A172 (cell line): ENCODE data around the gene MCOLN2. TPM values are rescaled to one million over a fixed set of nuclear protein-coding genes. Genes with fewer than 3 reads are reported as not detected.

Experiments used
- DNase-seq: peaks from one replicate; pipeline ENCODE4 v3.0.0-alpha.2; 2015; ENCODE audit warnings: low spot score
- total RNA-seq: library from RNA; depleted of rRNA; stranded (reverse); fragments of >200 nt; shearing (Covaris generic); gene quantifications from 2 replicates; pipeline ENCODE4 v1.2.3, GENCODE V29; 2014; rRNA removed

MCOLN2 gene
- total RNA-seq, 1 experiment from 2014 or later: 6.9 TPM

GRCh38 chr1:84896279-84896678 is 100.6 kb downstream of the MCOLN2 start:
- DNase-seq: no peak

- no peak for DNase-seq
Observed at GRCh38 chr1:84892705-84893618, 104.0 kb downstream of the MCOLN2 start, which contains the start of gene LPAR3. Gene LPAR3 (minus strand): TSS chr1:84893206. CDS start chr1:84866120, 27,086 bp downstream.

- DNase-seq: no peak
Observed at GRCh38 chr1:84890566-84890965, 106.3 kb downstream of the MCOLN2 start.

GRCh38 chr1:84889437-84889836 is 107.5 kb downstream of the MCOLN2 start:
- no peak for DNase-seq

GRCh38 chr1:84888753-84889152 is 108.2 kb downstream of the MCOLN2 start:
- DNase-seq: no peak

GRCh38 chr1:84887261-84887934 is 109.5 kb downstream of the MCOLN2 start:
- no peak for DNase-seq

GRCh38 chr1:84885469-84885868 is 111.4 kb downstream of the MCOLN2 start:
- no peak for DNase-seq

GRCh38 chr1:84884671-84885389 is 112.1 kb downstream of the MCOLN2 start:
- DNase-seq: no peak

GRCh38 chr1:84883286-84883685 is 113.6 kb downstream of the MCOLN2 start:
- DNase-seq: no peak

GRCh38 chr1:84877592-84877991 is 119.3 kb downstream of the MCOLN2 start:
- DNase-seq: no peak

GRCh38 chr1:84876353-84876752 is 120.6 kb downstream of the MCOLN2 start:
- no peak for DNase-seq

Other genes starting within 250 kb of the MCOLN2 start
- not detected in 2 replicates for gene LPAR3, start 103.9 kb downstream of the MCOLN2 start, total RNA-seq
- gene MCOLN3, start 51.4 kb upstream of the MCOLN2 start, total RNA-seq: 19.3 and 22.4 TPM in 2 replicates
- 2.9 and 4.2 TPM in 2 replicates for gene SYDE2, start 203.9 kb upstream of the MCOLN2 start, total RNA-seq